Small intestine (tissue), 7 donors: Measurements from ENCODE around the gene CPVL. TPM values are rescaled to one million over a fixed set of nuclear protein-coding genes. Genes with fewer than 3 reads are reported as not detected.

Experiments used
- DNase-seq, 2 donors: peaks; one replicate each; pipeline versions ENCODE4 v3.0.0 to v3.0.0-alpha.2; 2013
- FAIRE-seq: peaks from 2 replicates; lab custom pipeline; 2012; peaks lifted over from hg19 to GRCh38; lab: Jason Lieb, UNC
- H3K27ac ChIP-seq, 3 donors: one replicate each; pipeline ENCODE4 v1.5.1; 2013; ENCODE audit warnings: low read length in 2 of 3, mild to moderate bottlenecking in 2 of 3, control low read depth in 1 of 3, inconsistent platforms in 1 of 3, low read depth in 1 of 3, moderate library complexity in 1 of 3
- H3K27me3 ChIP-seq, 3 donors: one replicate each; pipeline ENCODE4 v1.6.1; 2013; ENCODE audit warnings: low read length in 3 of 3, inconsistent platforms in 1 of 3; ENCODE audit not compliant: control insufficient read depth in 3 of 3, insufficient read depth in 3 of 3
- H3K36me3 ChIP-seq, 3 donors: one replicate each; pipeline ENCODE4 v1.6.1; 2013; ENCODE audit warnings: low read length in 3 of 3, inconsistent platforms in 1 of 3, low read depth in 1 of 3, mild to moderate bottlenecking in 1 of 3, moderate library complexity in 1 of 3; ENCODE audit not compliant: control insufficient read depth in 3 of 3, insufficient read depth in 2 of 3
- H3K4me1 ChIP-seq, 3 donors: one replicate each; pipeline ENCODE4 v1.6.1; 2013; ENCODE audit warnings: low read length in 2 of 3, inconsistent platforms in 1 of 3, low read depth in 1 of 3, mild to moderate bottlenecking in 1 of 3, moderate library complexity in 1 of 3; ENCODE audit not compliant: control insufficient read depth in 3 of 3, insufficient read depth in 2 of 3
- H3K4me3 ChIP-seq, 3 donors: one replicate each; pipeline ENCODE4 v1.5.1; 2013; ENCODE audit warnings: low read length in 3 of 3, control low read depth in 1 of 3, inconsistent platforms in 1 of 3, low read depth in 1 of 3, mild to moderate bottlenecking in 1 of 3, moderate library complexity in 1 of 3
- H3K9me3 ChIP-seq, 2 donors: one replicate each; pipeline ENCODE4 v1.6.1; 2013; ENCODE audit warnings: low read depth in 1 of 2, low read length in 1 of 2; ENCODE audit not compliant: control insufficient read depth in 2 of 2, insufficient read depth in 1 of 2
- WGBS, 3 donors: extraction: QIAGEN DNeasy Blood & Tissue Kit; methylation state at CpG; one replicate each; pipeline ENCODE4 v1.1.7; 2013; 5-methylcytosine and 5-hydroxymethylcytosine counted together
- polyA plus RNA-seq, 4 donors: library from polyadenylated mRNA; stranded (reverse) in 3 of 4; unstranded in 1 of 4; fragments of 200-250 nt in 3 of 4; fragments of 120-200 nt in 1 of 4; gene quantifications; one replicate each; pipeline versions ENCODE4 v1.2.1 to v1.2.3, GENCODE V29; 2013
- donor health status: healthy with polysubstance abuse.
- donor health status: control.
- donor health status: control.
- donor health status: Bipolar disorder and iron deficiency.
- donor health status: healthy.

CPVL gene
- polyA plus RNA-seq, 4 donors = 1.8 to 320 (median 11.2) TPM

DNA sequence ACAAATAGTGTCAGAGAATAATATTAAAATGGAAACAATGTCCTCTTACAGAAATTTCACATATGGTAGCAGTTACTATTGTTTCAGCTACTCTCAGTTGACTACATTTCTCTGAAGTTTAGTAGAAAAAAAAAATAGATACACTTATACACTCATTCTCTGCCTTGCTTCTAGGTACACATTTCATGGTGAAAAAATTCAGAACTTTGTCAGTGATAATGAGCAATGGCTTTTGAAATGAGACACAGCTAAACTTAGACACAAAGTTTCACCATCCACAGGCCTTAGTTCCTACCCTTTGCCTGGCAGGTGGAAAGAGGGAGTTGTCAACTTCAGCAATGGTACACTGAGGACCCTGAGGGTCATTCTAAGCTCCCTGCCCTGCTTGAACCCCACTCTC, 69.2 kb downstream of the CPVL start:
- no peaks in the 10 kb centered on the region for H3K27me3 ChIP-seq
- no peaks in the 10 kb centered on the region for H3K4me1 ChIP-seq
- no peak for DNase-seq
- H3K36me3 ChIP-seq = no peaks in the 10 kb centered on the region
- H3K27ac ChIP-seq = no peak overlapping the region
- no peak overlapping the region for H3K4me3 ChIP-seq
- no peaks in the 10 kb centered on the region for H3K9me3 ChIP-seq
- FAIRE-seq = no peak

DNA sequence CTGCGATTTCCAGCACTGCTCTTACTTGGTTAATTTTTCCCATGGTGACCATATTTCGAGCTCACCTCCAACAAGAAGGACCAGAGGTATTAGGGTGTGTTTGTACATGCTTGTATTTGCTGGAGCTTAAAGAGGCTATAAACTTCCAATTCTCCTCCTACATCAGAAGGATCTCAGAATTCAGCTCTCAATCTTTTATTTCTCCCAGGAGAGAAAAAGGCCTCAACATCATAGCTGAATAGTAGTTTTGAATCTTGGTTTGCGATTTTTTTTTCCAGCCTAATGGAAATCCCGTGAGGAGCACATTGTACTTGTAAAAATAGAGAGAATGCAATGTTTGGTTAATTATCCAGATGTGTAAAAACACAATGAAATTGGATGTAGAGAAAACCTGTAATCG, 69.7 kb downstream of the CPVL start:
- H3K27me3 ChIP-seq = no peaks in the 10 kb centered on the region
- no peaks in the 10 kb centered on the region for H3K9me3 ChIP-seq
- H3K36me3 ChIP-seq = no peaks in the 10 kb centered on the region
- H3K4me3 ChIP-seq = no peak overlapping the region
- H3K4me1 ChIP-seq = no peaks in the 10 kb centered on the region
- WGBS, 3 donors = 90 to 92% (median 91%) methylated on average over 5 of the region's 5 CpGs
- no peak overlapping the region for H3K27ac ChIP-seq
- DNase-seq (no peak), FAIRE-seq (no peak)

DNA sequence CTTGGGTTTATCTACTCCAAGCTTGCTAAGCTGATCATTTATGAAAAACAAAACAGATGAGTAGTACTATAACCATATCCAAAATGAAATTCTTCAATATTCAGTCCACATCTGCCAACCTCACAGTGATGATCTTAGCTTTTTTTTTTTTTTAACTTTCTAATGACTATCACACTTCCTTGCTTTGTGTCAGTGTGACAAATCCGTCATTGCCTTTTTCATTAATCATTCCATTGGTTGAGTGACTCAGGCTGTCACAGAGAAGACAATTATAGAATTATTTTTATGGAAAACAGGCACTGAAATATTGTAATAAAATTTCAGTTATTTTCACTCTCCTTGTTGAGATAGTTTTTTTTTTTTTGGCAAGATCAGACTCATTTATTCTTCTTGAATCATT, 70.7 kb downstream of the CPVL start:
- WGBS, 3 donors = 80 to 89% (median 83%) methylated on average over 1 of the region's 1 CpG
- Histone ChIP-seq H3K4me1 (no peaks in the 10 kb centered on the region), H3K27me3 (no peaks in the 10 kb centered on the region), H3K9me3 (no peaks in the 10 kb centered on the region), H3K4me3 (no peak overlapping the region), H3K36me3 (no peaks in the 10 kb centered on the region), H3K27ac (no peak overlapping the region)
- DNase-seq = no peak
- FAIRE-seq = no peak

DNA sequence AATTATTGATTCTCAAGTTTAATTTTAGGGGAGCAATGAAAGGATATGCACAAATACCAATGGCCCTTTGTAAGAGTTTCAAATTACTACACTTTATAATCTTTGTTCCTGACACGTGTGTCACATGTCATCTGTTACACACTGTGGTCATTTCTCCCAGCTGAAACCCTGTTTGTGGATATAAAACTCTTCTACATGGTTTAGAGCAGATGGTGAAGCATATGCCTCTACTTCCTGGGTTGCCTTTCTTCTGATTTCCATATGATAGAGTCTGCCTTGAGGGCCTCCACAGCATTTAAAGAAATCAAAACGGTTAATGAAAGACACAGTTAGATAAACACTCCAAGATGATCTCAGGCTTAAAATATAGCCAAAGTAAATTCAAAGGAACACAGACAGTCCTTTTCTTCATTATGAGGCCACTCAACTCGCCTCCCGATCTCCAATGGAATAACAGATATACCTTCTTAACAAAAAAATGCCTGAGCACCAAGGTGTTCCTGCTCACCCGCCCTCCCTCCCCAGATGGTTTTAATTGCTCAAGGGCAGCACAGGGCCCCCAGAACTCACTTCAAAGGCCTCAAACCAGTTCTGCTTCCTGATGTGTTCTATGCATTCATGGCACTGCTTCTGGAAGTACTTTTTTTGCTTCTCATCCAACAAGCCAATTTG, 75.0 kb downstream of the CPVL start:
- WGBS, 3 donors = 61 to 64% (median 62%) methylated on average over 5 of the region's 5 CpGs
- peaks cover 0 to 5% (median 0%) of the 10 kb centered on the region in 3 donors for H3K36me3 ChIP-seq
- peak in 1 of 2 donors; percentile 11 for DNase-seq
- no peak overlapping the region for H3K27ac ChIP-seq
- no peak overlapping the region for H3K4me3 ChIP-seq
- H3K9me3 ChIP-seq = no peaks in the 10 kb centered on the region
- no peaks in the 10 kb centered on the region for H3K4me1 ChIP-seq
- no peaks in the 10 kb centered on the region for H3K27me3 ChIP-seq
- no peak for FAIRE-seq

DNA sequence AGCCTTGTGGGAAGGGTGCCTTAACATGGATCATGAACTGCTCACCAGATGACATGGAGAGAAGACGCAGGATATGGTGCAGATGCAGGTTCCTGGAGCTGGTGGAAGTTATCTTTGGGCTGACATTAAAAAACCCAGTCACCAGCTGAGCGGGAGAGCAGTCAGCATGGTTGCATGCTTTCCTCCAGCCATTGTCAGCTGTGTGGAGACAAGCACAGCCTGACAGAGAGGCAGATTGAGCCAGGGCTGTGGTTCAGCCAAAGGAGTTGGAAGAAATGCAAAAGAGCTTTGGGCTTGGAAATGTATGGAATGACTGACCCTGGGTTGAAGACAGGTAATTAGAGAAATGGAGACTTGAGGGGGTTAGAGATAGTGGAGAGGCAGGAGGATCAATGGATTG, 79.7 kb downstream of the CPVL start:
- Histone ChIP-seq H3K36me3 (peaks cover 0 to 9% (median 0%) of the 10 kb centered on the region in 3 donors), H3K4me3 (no peak overlapping the region), H3K27me3 (no peaks in the 10 kb centered on the region), H3K4me1 (no peaks in the 10 kb centered on the region), H3K9me3 (no peaks in the 10 kb centered on the region), H3K27ac (no peak overlapping the region)
- 92 to 95% (median 94%) methylated on average over 2 of the region's 2 CpGs for WGBS, 3 donors
- DNase-seq (no peak), FAIRE-seq (no peak)

DNA sequence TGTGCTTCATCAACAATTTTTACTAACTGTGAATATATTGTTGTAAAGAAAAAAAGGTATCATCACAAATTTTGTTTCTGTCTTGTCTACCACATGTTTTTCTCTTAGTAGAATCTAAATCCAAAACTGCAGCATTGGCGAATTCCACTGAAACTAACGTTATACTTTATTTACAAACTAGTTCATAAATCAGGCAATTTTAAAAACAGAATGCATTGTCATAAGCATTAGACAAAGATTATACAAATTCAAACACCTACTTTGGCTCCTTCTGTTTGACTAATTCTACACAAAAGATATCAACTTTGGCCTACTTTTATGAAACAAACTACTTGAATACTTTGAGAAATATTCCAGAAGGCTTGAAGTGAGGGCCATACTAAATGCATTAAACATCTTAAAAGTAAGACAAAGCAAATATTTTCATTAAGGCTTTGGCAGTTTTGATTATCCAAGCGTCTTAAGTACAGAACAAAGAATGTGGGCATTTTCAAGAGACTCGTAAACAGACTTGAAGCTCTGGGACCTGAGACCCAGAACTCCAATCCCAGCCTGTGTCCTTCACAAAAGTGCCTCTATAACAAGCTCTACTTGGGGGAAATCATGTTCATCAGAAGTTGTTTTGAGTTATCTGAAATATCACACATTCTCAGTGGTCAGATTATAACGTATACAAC, 81.0 kb downstream of the CPVL start:
- peaks cover 0 to 9% (median 0%) of the 10 kb centered on the region in 3 donors for H3K36me3 ChIP-seq
- DNase-seq (no peak), FAIRE-seq (no peak)
- no peaks in the 10 kb centered on the region for H3K4me1 ChIP-seq
- H3K27me3 ChIP-seq = no peaks in the 10 kb centered on the region
- H3K9me3 ChIP-seq = no peaks in the 10 kb centered on the region
- H3K4me3 ChIP-seq = no peak overlapping the region
- H3K27ac ChIP-seq = no peak overlapping the region
- 63 to 76% (median 75%) methylated on average over 5 of the region's 5 CpGs for WGBS, 3 donors

DNA sequence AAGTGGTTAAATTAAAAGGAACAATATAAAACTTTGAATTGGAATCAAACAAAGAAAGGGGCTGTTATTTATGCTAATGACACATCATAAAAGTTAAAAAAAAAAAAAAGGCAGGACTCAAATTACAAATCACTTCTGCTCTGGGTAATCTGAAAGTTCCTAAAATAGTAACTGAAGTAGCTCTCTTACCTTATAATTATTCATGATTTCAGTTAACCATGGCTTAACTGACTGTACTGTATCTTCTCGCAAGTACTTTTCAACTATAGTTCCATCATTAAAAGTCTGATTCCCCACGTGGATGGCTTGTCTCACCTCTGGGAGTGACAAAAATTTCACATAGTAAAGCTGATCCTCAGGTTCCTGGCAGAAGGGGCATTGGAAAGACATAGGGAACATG, 82.5 kb downstream of the CPVL start:
- DNase-seq (no peak), FAIRE-seq (no peak)
- no peaks in the 10 kb centered on the region for H3K4me1 ChIP-seq
- 76 to 80% (median 79%) methylated on average over 2 of the region's 2 CpGs for WGBS, 3 donors
- no peaks in the 10 kb centered on the region for H3K9me3 ChIP-seq
- no peaks in the 10 kb centered on the region for H3K27me3 ChIP-seq
- peaks cover 0 to 9% (median 0%) of the 10 kb centered on the region in 3 donors for H3K36me3 ChIP-seq
- H3K4me3 ChIP-seq = no peak overlapping the region
- H3K27ac ChIP-seq = no peak overlapping the region

DNA sequence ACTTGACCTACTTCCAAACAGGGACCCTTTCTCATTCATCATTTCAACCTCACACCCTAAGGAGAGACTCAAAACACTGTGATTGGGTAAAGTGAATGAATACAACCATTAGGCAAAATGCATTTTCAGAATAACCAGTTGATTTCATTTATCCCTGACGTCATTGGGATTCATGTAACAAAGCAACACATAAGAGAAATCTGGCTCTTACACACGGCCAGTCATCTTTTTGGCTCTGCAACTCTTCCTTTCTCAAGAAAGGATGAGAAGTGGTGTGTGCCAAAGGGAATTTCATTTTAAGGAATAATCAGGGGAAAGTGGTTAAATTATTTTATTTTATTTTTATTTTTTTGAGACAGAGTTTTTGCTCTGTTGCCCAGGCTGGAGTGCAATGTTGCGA, 83.1 kb downstream of the CPVL start:
- Histone ChIP-seq H3K27me3 (no peaks in the 10 kb centered on the region), H3K27ac (no peak overlapping the region), H3K4me3 (no peak overlapping the region), H3K4me1 (no peaks in the 10 kb centered on the region), H3K36me3 (peaks cover 0 to 6% (median 0%) of the 10 kb centered on the region in 3 donors), H3K9me3 (no peaks in the 10 kb centered on the region)
- WGBS, 3 donors = 77 to 86% (median 79%) methylated on average over 3 of the region's 3 CpGs
- DNase-seq (no peak), FAIRE-seq (no peak)
